ENCODE measurements around the gene CHFR.

DNA sequence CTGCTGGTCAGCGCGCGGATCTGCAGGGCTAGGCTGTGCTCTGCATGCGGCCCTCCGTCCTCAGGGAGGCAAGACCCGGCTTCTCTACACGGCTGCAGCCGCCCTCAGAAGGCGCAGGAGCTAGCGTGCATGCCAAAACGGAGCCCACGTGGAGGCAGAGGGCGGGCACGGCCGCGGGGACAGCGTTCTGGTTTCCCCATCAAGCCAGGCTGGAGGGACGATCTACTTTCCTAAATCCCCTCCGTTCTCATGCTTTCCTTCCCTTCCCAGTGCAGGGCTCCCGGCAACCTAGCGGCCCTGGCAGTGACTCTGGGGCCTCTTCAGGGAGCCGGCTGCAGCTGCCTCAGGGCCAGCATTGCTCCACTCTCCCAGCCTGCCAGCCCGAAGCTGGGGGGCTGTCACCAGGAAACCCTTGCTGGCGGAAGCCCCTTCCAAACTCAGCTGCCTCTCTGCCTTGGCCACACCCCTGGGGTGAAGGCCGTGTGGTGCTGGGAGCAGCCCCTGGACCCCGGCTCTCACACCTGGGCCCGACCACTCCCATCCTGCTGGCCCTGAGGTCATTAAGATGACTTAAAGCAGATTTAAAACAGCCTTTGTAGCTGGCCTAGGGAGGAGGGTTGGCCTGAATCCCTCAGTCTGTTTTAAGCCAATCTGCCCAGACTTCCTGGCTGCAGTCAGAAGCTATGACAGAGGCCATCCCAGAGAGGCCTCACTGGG lies 49.6 kb downstream of the CHFR start:
- TF ChIP-seq, protein P1, sequence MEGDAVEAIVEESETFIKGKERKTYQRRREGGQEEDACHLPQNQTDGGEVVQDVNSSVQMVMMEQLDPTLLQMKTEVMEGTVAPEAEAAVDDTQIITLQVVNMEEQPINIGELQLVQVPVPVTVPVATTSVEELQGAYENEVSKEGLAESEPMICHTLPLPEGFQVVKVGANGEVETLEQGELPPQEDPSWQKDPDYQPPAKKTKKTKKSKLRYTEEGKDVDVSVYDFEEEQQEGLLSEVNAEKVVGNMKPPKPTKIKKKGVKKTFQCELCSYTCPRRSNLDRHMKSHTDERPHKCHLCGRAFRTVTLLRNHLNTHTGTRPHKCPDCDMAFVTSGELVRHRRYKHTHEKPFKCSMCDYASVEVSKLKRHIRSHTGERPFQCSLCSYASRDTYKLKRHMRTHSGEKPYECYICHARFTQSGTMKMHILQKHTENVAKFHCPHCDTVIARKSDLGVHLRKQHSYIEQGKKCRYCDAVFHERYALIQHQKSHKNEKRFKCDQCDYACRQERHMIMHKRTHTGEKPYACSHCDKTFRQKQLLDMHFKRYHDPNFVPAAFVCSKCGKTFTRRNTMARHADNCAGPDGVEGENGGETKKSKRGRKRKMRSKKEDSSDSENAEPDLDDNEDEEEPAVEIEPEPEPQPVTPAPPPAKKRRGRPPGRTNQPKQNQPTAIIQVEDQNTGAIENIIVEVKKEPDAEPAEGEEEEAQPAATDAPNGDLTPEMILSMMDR (IDR thresholded peaks at IDR 0.05; ENCODE audit: poor library complexity, severe bottlenecking) = no peak
- TF ChIP-seq EZH2 (IDR thresholded peaks at IDR 0.05; ENCODE audit: borderline replicate concordance, insufficient read depth, low read length, poor library complexity, severe bottlenecking) (no peak), POLR2AphosphoS5 (IDR thresholded peaks at IDR 0.05) (no peak), EP300 (conservative IDR thresholded peaks at IDR 0.05; ENCODE audit: poor library complexity, severe bottlenecking) (no peak), MXI1 (conservative IDR thresholded peaks at IDR 0.05; ENCODE audit: poor library complexity, severe bottlenecking) (no peak)

Measured in neural cell (in vitro differentiated cells).